ENCODE results near the gene PLSCR4.

Gene PLSCR4

GRCh38 chr3:146189519-146190173 is 61.3 kb downstream of the PLSCR4 start:
- DNase-seq (ENCODE audit: low read depth), result peak; percentile 14

- no peak for DNase-seq (ENCODE audit: low read depth)
Measured at GRCh38 chr3:146187334-146187950, 63.5 kb downstream of the PLSCR4 start.

- no peak for DNase-seq (ENCODE audit: low read depth)
Measured at GRCh38 chr3:146184241-146185015, 66.5 kb downstream of the PLSCR4 start.

GRCh38 chr3:146181216-146181615 is 69.7 kb downstream of the PLSCR4 start:
- no peak for DNase-seq (ENCODE audit: low read depth)

GRCh38 chr3:146180376-146180775 is 70.5 kb downstream of the PLSCR4 start:
- DNase-seq (ENCODE audit: low read depth), result no peak

- no peak for DNase-seq (ENCODE audit: low read depth)
Measured at GRCh38 chr3:146178006-146178689, 72.8 kb downstream of the PLSCR4 start.

GRCh38 chr3:146177519-146177918 is 73.4 kb downstream of the PLSCR4 start:
- no peak for DNase-seq (ENCODE audit: low read depth)

- no peak for DNase-seq (ENCODE audit: low read depth)
Measured at GRCh38 chr3:146177072-146177471, 73.8 kb downstream of the PLSCR4 start.

GRCh38 chr3:146172586-146172985 is 78.3 kb downstream of the PLSCR4 start:
- DNase-seq (ENCODE audit: low read depth), result no peak

- DNase-seq (ENCODE audit: low read depth), result no peak
Measured at GRCh38 chr3:146170591-146170990, 80.3 kb downstream of the PLSCR4 start.

- no peak for DNase-seq (ENCODE audit: low read depth)
Measured at GRCh38 chr3:146169891-146170290, 81.0 kb downstream of the PLSCR4 start.

- no peak for DNase-seq (ENCODE audit: low read depth)
Measured at GRCh38 chr3:146166826-146167225, 84.1 kb downstream of the PLSCR4 start.

- DNase-seq (ENCODE audit: low read depth), result no peak
Measured at GRCh38 chr3:146166415-146166821, 84.5 kb downstream of the PLSCR4 start.

GRCh38 chr3:146165877-146166276 is 85.0 kb downstream of the PLSCR4 start:
- no peak for DNase-seq (ENCODE audit: low read depth)

- DNase-seq (ENCODE audit: low read depth), result no peak
Measured at GRCh38 chr3:146164971-146165769, 85.7 kb downstream of the PLSCR4 start.

- no peak for DNase-seq (ENCODE audit: low read depth)
Measured at GRCh38 chr3:146164506-146164905, 86.4 kb downstream of the PLSCR4 start.

GRCh38 chr3:146164071-146164470 is 86.8 kb downstream of the PLSCR4 start:
- DNase-seq (ENCODE audit: low read depth), result no peak

- DNase-seq (ENCODE audit: low read depth), result no peak
Measured at GRCh38 chr3:146163584-146163983, 87.3 kb downstream of the PLSCR4 start.

GRCh38 chr3:146162561-146162960 is 88.3 kb downstream of the PLSCR4 start:
- DNase-seq (ENCODE audit: low read depth), result no peak

- DNase-seq (ENCODE audit: low read depth), result no peak
Measured at GRCh38 chr3:146161663-146162002, 89.3 kb downstream of the PLSCR4 start.

- peak; percentile 22 for DNase-seq (ENCODE audit: low read depth)
Measured at GRCh38 chr3:146160964-146161662, 89.8 kb downstream of the PLSCR4 start, which contains the start of gene PLOD2. Gene PLOD2, minus strand, starts transcription at chr3:146161184. Its CDS starts 195 bp downstream, at chr3:146160989.

Data from CMK (cell line).